Measurements from ENCODE around the gene CAMTA1. TPM values are rescaled to one million over a fixed set of nuclear protein-coding genes. Genes with fewer than 3 reads are reported as not detected.

CAMTA1 gene
- polyA plus RNA-seq, 1 of the 3 experiments (the other 2 are of a cell fraction): 63.1 TPM

GRCh38 chr1:7338439-7338838, 553.2 kb downstream of the CAMTA1 start:
- CTCF ChIA-PET: no interaction called here
- TF ChIP-seq ELF1 (IDR thresholded peaks at IDR 0.05) (no peak), NRF1 (IDR thresholded peaks at IDR 0.05; ENCODE audit: low read depth, low read length) (no peak), SMC3 (IDR thresholded peaks at IDR 0.05; ENCODE audit: low read depth, low read length) (no peak), NFIC (IDR thresholded peaks at IDR 0.05; ENCODE audit: borderline replicate concordance) (no peak), FOSL2 (IDR thresholded peaks at IDR 0.05; ENCODE audit: borderline replicate concordance, low read depth) (no peak), TEAD4 (IDR thresholded peaks at IDR 0.05; ENCODE audit: borderline replicate concordance, insufficient read depth) (no peak), JUND (IDR thresholded peaks at IDR 0.05) (no peak), EZH2phosphoT487 (IDR thresholded peaks at IDR 0.05; ENCODE audit: borderline replicate concordance, low read depth) (no peak), SIN3A (IDR thresholded peaks at IDR 0.05; ENCODE audit: borderline replicate concordance, low read depth, low read length) (no peak)
- peaks cover 9 to 62% of the 10 kb centered on the region in 2 experiments; a peak in 3 of 4 replicates for H3K4me1 ChIP-seq (ENCODE audit: control insufficient read depth in 1 of 2, insufficient read depth in 2 of 2, low read depth in 1 of 2, low read length in 1 of 2)
- H3K79me2 ChIP-seq (ENCODE audit: insufficient read depth): no peaks in the 10 kb centered on the region
- no peaks in the 10 kb centered on the region for H3F3A ChIP-seq (replicated peaks; ENCODE audit: insufficient read depth)
- no peak overlapping the region for H3K4me3 ChIP-seq (ENCODE audit: low read depth in 2 of 2, low read length in 1 of 2)
- no peak overlapping the region for H2AFZ ChIP-seq (ENCODE audit: low read depth)
- H3K27me3 ChIP-seq (ENCODE audit: insufficient read depth): no peaks in the 10 kb centered on the region
- 92% methylated on average over 7 of the region's 7 CpGs for WGBS (ENCODE audit: low lambda C conversion rate)
- no peaks in the 10 kb centered on the region for H3K36me3 ChIP-seq (replicated peaks in 1 of 2; ENCODE audit: control insufficient read depth in 1 of 2, insufficient read depth in 2 of 2, low read length in 1 of 2)
- no peak overlapping the region for H3K9ac ChIP-seq
- DNase-seq: no peak
- POLR2A ChIA-PET: no interaction called here
- no peak overlapping the region for H3K4me2 ChIP-seq
- no peaks in the 10 kb centered on the region for H4K20me1 ChIP-seq (ENCODE audit: insufficient read depth)
- H3K9me2 ChIP-seq: no peaks in the 10 kb centered on the region
- no peaks in the 10 kb centered on the region for H3K9me3 ChIP-seq
- H3K27ac ChIP-seq (ENCODE audit: low read depth in 2 of 2, low read length in 1 of 2): no peak overlapping the region; a peak in 1 of 4 replicates

- Histone ChIP-seq H3K79me2 (ENCODE audit: insufficient read depth) (no peaks in the 10 kb centered on the region), H3K4me1 (ENCODE audit: control insufficient read depth in 1 of 2, insufficient read depth in 2 of 2, low read depth in 1 of 2, low read length in 1 of 2) (peaks cover 8 to 56% of the 10 kb centered on the region in 2 experiments; a peak in 3 of 4 replicates), H3K27ac (ENCODE audit: low read depth in 2 of 2, low read length in 1 of 2) (no peak overlapping the region), H4K20me1 (ENCODE audit: insufficient read depth) (no peaks in the 10 kb centered on the region), H3K27me3 (ENCODE audit: insufficient read depth) (no peaks in the 10 kb centered on the region), H3K4me3 (ENCODE audit: low read depth in 2 of 2, low read length in 1 of 2) (no peak overlapping the region), H3K9me2 (no peaks in the 10 kb centered on the region), H2AFZ (ENCODE audit: low read depth) (no peak overlapping the region), H3K9ac (no peak overlapping the region), H3K9me3 (no peaks in the 10 kb centered on the region), H3K36me3 (replicated peaks in 1 of 2; ENCODE audit: control insufficient read depth in 1 of 2, insufficient read depth in 2 of 2, low read length in 1 of 2) (no peaks in the 10 kb centered on the region), H3F3A (replicated peaks; ENCODE audit: insufficient read depth) (no peaks in the 10 kb centered on the region), H3K4me2 (no peak overlapping the region)
- WGBS (ENCODE audit: low lambda C conversion rate): 92% methylated on average over 5 of the region's 5 CpGs
- DNase-seq: no peak
- POLR2A ChIA-PET: no interaction called here
- CTCF ChIA-PET: no interaction called here
- TF ChIP-seq GABPA (IDR thresholded peaks at IDR 0.05; ENCODE audit: low read depth) (no peak), EZH2phosphoT487 (IDR thresholded peaks at IDR 0.05; ENCODE audit: borderline replicate concordance, low read depth) (no peak), IRF3 (IDR thresholded peaks at IDR 0.05; ENCODE audit: low read depth, low read length) (no peak), ZBTB33 (IDR thresholded peaks at IDR 0.05; ENCODE audit: borderline replicate concordance, low read depth) (no peak), RXRA (IDR thresholded peaks at IDR 0.05; ENCODE audit: borderline replicate concordance, low read depth) (no peak), CTCF (IDR thresholded peaks at IDR 0.05) (no peak), GATA2 (CRISPR knock-in tag; IDR thresholded peaks at IDR 0.05) (no peak), USF1 (IDR thresholded peaks at IDR 0.05; ENCODE audit: borderline replicate concordance, low read depth) (no peak), TAF1 (IDR thresholded peaks at IDR 0.05; ENCODE audit: borderline replicate concordance, low read depth, low read length) (no peak), YY1 (IDR thresholded peaks at IDR 0.05; ENCODE audit: low read depth) (no peak), RAD21 (IDR thresholded peaks at IDR 0.05; ENCODE audit: low read length) (no peak), ELF1 (IDR thresholded peaks at IDR 0.05) (no peak), FOXM1 (IDR thresholded peaks at IDR 0.05; ENCODE audit: low read depth) (no peak), TEAD4 (IDR thresholded peaks at IDR 0.05; ENCODE audit: borderline replicate concordance, insufficient read depth) (no peak), JUND (IDR thresholded peaks at IDR 0.05) (no peak), NFIC (IDR thresholded peaks at IDR 0.05; ENCODE audit: borderline replicate concordance) (no peak), RCOR1 (IDR thresholded peaks at IDR 0.05; ENCODE audit: low read length) (no peak), MEF2A (IDR thresholded peaks at IDR 0.05; ENCODE audit: borderline replicate concordance, low read depth) (no peak)
Observed at GRCh38 chr1:7339014-7339413, 553.8 kb downstream of the CAMTA1 start.
